ES-I3 (cell line): Measurements from ENCODE around the gene DUOX2.
"Not testable (repeated sequence)": the region's sequence is repeated elsewhere in the genome, so short reads cannot be mapped to it uniquely, and the experiment has no call there.

ENCODE experiments used
- H3K36me3 ChIP-seq: 2 replicates; pipeline ENCODE4 v1.6.1; 2013; ENCODE audit warnings: mild to moderate bottlenecking, low read length, control low read depth, moderate library complexity; ENCODE audit not compliant: insufficient read depth
- H3K4me1 ChIP-seq: 2 replicates; pipeline ENCODE4 v1.6.1; 2013; ENCODE audit warnings: mild to moderate bottlenecking, control low read depth, low read length; ENCODE audit not compliant: insufficient read depth
- H3K9ac ChIP-seq: 2 replicates; pipeline ENCODE4 v1.6.1; 2013; ENCODE audit warnings: low read depth, mild to moderate bottlenecking, low read length, moderate library complexity
- H3K9me3 ChIP-seq: 2 replicates; pipeline ENCODE4 v1.6.1; 2013; ENCODE audit warnings: mild to moderate bottlenecking, low read length, moderate library complexity; ENCODE audit not compliant: control insufficient read depth, insufficient read depth

The DUOX2 gene

DNA sequence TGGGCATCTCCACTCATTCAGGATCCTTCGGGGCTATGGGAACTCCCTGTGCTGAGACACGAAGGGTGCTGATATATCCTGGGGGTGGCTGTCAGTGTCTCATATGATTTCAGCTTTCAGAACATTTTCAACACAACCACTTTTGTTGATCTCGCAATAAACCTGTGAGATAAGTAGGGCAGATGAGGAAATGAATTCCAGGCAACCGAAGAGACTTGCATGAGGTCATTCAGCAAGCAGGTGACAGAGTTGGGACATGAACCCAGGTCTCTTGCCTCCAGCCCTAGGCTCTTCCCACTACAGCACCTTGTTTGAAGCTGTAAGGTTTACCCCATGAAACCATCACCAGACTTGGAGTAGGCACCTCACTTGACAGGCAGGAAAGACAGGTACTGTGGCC, 32.4 kb upstream of the DUOX2 start:
- H3K9ac ChIP-seq: no peak overlapping the region
- H3K9me3 ChIP-seq: no peaks in the 10 kb centered on the region

DNA sequence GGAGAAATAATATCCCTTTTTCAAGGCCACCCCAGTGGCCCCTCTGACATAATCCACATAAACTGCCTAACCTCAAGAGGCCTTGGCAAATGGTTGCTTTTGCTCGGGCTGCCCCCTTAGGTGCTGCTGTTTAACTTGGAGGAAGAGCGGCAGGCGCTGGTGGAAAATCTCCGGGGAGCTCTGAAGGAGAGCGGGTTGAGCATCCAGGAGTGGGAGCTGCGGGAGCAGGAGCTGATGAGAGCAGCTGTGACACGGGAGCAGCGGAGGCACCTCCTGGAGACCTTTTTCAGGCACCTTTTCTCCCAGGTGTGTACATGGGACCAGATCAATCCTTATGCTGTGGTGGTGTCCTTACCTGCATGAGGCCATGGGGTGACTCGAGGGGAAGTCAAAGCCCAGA, 30.8 kb upstream of the DUOX2 start:
- H3K9me3 ChIP-seq: no peaks in the 10 kb centered on the region
- no peak overlapping the region for H3K9ac ChIP-seq
- no peaks in the 10 kb centered on the region for H3K36me3 ChIP-seq
- peaks cover 5% of the 10 kb centered on the region; the same call in 1 of the 2 replicates for H3K4me1 ChIP-seq

More for the DNA sequence above, 32.4 kb upstream of the DUOX2 start:
- Histone ChIP-seq H3K36me3 (no peaks in the 10 kb centered on the region), H3K4me1 (peaks cover 5% of the 10 kb centered on the region; the same call in 1 of the 2 replicates)

DNA sequence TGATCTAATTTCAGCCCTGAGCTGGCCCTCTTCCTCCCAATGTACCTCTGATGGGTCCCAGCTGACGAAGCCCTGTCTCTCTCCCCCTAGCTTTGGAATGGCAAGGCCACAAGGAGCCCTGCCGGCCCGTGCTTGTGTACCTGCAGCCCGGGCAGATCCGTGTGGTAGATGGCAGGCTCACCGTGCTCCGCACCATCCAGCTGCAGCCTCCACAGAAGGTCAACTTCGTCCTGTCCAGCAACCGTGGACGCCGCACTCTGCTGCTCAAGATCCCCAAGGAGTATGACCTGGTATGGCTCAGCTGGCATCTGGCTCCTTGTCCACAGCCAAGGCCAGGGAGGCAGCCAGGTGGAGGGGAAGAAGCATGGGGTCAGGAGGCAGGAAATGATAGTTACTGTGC, 30.0 kb upstream of the DUOX2 start:
- Histone ChIP-seq H3K9ac (no peak overlapping the region), H3K36me3 (no peaks in the 10 kb centered on the region), H3K9me3 (no peaks in the 10 kb centered on the region), H3K4me1 (peaks cover 4% of the 10 kb centered on the region; the same call in 1 of the 2 replicates)

- no peaks in the 10 kb centered on the region for H3K36me3 ChIP-seq
- H3K9ac ChIP-seq: no peak overlapping the region
- H3K4me1 ChIP-seq: no peaks in the 10 kb centered on the region
- no peaks in the 10 kb centered on the region for H3K9me3 ChIP-seq
Observed at GRCh38 chr15:45143056-45143455, 29.1 kb upstream of the DUOX2 start.

GRCh38 chr15:45141386-45141785, 27.4 kb upstream of the DUOX2 start:
- H3K9ac ChIP-seq: no peak overlapping the region
- no peaks in the 10 kb centered on the region for H3K9me3 ChIP-seq

GRCh38 chr15:45140557-45141250, 26.7 kb upstream of the DUOX2 start:
- Histone ChIP-seq H3K4me1 (no peaks in the 10 kb centered on the region), H3K9ac (no peak overlapping the region), H3K36me3 (no peaks in the 10 kb centered on the region), H3K9me3 (no peaks in the 10 kb centered on the region)

More at GRCh38 chr15:45141386-45141785, 27.4 kb upstream of the DUOX2 start:
- no peaks in the 10 kb centered on the region for H3K36me3 ChIP-seq
- no peaks in the 10 kb centered on the region for H3K4me1 ChIP-seq

DNA sequence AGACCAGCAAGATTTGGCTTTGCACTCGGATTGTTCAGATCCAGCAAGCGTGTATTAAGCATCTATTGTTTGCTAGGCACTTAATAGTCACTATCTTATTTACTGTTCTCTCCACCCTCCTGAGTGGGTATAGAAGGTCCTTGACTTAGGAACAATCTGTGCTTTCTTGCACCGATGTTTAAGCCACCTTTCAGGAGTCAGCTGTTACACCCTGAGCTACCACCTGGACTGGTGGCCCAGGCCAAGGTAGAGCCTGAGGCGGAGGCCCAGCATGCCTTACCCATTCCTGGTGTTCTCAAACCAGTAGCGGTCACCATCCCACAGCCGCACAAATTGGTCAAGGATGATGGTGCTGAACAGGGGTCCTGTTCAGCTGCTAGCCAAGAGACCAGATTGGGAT, 25.8 kb upstream of the DUOX2 start:
- no peak overlapping the region for H3K9ac ChIP-seq
- H3K36me3 ChIP-seq: no peaks in the 10 kb centered on the region
- H3K4me1 ChIP-seq: no peaks in the 10 kb centered on the region
- H3K9me3 ChIP-seq: no peaks in the 10 kb centered on the region

DNA sequence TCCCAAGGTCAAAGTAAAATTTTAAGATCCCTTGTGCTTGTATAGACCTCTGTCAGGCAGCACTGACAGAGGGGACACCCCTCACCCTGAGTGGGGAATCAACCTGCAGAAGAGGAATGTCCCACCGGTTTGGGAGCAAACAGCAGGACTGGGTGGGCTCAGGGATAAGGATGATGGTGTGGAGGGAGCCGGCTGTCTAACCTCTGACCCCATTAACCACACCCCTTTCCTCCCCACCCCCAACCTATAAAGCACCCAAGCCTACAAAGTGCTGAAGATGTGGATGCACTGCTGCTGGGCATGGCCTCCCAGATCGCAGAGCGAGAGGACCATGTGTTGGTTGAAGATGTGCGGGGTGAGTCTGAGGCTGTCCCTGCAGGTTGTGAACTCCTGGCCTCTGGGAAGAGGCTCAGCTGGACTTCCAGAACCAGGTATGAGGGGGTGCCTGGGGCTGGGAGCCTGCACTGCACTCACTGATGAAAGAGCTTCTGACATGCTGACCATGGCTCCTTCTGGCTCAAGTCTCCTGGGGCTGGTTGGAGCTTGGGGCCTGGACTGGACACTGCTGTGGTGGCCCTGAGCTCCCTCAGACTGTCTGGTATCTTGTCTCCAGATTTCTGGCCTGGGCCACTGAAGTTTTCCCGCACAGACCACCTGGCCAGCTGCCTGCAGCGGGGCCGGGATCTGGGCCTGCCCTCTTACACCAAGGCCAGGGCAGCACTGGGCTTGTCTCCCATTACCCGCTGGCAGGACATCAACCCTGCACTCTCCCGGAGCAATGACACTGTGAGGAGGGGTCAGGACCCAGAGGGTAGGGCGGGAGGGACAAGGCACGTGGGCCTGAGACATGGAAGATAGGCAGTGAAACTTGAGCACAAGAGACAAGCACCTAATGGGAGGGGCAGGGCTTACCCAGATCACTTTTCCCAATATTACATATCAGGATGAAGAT, 25.1 kb upstream of the DUOX2 start:
- Histone ChIP-seq H3K36me3 (no peaks in the 10 kb centered on the region), H3K9ac (no peak overlapping the region)

DNA sequence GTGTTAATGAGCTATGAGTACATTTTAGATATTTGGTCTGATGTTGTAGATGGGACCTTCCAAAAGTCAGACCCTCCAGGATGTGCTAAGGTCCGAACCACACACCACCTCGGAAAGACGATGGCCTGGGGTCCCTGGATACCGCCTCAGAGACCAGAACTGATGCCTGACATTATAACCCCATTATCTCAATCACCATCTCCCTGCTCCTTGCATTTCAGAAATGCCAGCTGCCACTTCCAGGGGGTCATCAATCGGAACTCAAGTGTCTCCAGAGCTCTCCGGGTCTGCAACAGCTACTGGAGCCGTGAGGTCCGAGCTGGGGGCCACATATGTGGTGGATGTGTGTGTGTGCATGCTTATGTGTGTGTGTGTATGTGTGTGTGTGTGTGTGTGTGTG, 23.7 kb upstream of the DUOX2 start:
- Histone ChIP-seq H3K9ac (no peak overlapping the region), H3K4me1 (no peaks in the 10 kb centered on the region), H3K36me3 (no peaks in the 10 kb centered on the region), H3K9me3 (no peaks in the 10 kb centered on the region)

More for the DNA sequence above, 25.1 kb upstream of the DUOX2 start:
- Histone ChIP-seq H3K4me1 (no peaks in the 10 kb centered on the region), H3K9me3 (no peaks in the 10 kb centered on the region)

- peak overlapping the region; percentile 25; the same call in 1 of the 2 replicates for H3K9ac ChIP-seq
- H3K36me3 ChIP-seq: no peaks in the 10 kb centered on the region
- no peaks in the 10 kb centered on the region for H3K4me1 ChIP-seq
- H3K9me3 ChIP-seq: no peaks in the 10 kb centered on the region
Observed at GRCh38 chr15:45136378-45136764, 22.4 kb upstream of the DUOX2 start.

- not testable (repeated sequence) for H3K36me3 ChIP-seq, H3K4me1 ChIP-seq, H3K9me3 ChIP-seq
- peak overlapping the region; percentile 25; the same call in 1 of the 2 replicates for H3K9ac ChIP-seq
Observed at GRCh38 chr15:45135705-45136377, 21.9 kb upstream of the DUOX2 start.

DNA sequence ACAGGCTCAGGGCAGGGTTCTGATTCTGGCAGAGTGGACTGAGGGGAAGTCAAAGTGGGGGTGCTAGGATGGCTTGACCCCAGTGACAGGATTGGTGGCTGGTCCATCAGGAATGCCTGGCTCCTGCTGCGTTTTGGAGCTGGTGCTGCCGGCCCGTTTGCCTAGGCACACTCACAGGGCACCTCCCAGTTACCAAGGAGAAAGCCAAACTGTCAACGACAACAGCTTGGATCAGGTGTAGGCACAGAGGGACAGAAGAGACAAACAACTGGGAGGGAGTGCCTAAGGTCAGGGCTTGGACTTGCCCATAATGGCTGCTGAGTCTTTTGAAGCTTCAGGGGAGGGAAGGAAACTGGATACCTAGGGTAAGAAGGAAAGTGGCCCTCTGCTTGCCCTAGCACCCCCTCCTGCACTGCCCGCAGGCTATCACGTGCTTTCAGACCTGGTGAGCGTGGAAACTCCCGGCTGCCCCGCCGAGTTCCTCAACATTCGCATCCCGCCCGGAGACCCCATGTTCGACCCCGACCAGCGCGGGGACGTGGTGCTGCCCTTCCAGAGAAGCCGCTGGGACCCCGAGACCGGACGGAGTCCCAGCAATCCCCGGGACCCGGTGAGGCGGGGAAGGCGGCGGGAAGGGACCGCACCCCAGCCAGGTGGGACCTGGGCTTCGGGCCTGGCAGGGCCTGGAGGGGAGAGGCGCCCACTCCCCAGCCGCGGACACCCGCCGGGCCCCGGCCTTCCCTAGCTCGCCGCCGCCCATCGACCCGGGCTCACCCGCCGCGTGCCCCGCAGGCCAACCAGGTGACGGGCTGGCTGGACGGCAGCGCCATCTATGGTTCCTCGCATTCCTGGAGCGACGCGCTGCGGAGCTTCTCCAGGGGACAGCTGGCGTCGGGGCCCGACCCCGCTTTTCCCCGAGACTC, 21.0 kb upstream of the DUOX2 start:
- Histone ChIP-seq H3K36me3 (no peaks in the 10 kb centered on the region), H3K9ac (peak overlapping the region; percentile 20; the same call in 1 of the 2 replicates), H3K4me1 (no peaks in the 10 kb centered on the region)

GRCh38 chr15:45134046-45134445, 20.1 kb upstream of the DUOX2 start:
- Histone ChIP-seq H3K9me3 (no peaks in the 10 kb centered on the region), H3K36me3 (no peaks in the 10 kb centered on the region), H3K4me1 (no peaks in the 10 kb centered on the region), H3K9ac (no peak overlapping the region)

More for the DNA sequence above, 21.0 kb upstream of the DUOX2 start:
- no peaks in the 10 kb centered on the region for H3K9me3 ChIP-seq
